HG03342 (cell line): ENCODE data around the gene PTPRD.

Experiments used
- ATAC-seq: cut with Tn5 transposase; IDR thresholded peaks from one replicate; pipeline ENCODE4 v1.9.1; 2021; ENCODE audit warnings: mild to moderate bottlenecking, moderate library complexity; ENCODE audit not compliant: unreplicated experiment

PTPRD gene

GRCh38 chr9:8332871-8333270 is 2279.9 kb downstream of the PTPRD start:
- no peak for ATAC-seq

- no peak for ATAC-seq
Measured at GRCh38 chr9:8332331-8332650, 2280.5 kb downstream of the PTPRD start.

DNA sequence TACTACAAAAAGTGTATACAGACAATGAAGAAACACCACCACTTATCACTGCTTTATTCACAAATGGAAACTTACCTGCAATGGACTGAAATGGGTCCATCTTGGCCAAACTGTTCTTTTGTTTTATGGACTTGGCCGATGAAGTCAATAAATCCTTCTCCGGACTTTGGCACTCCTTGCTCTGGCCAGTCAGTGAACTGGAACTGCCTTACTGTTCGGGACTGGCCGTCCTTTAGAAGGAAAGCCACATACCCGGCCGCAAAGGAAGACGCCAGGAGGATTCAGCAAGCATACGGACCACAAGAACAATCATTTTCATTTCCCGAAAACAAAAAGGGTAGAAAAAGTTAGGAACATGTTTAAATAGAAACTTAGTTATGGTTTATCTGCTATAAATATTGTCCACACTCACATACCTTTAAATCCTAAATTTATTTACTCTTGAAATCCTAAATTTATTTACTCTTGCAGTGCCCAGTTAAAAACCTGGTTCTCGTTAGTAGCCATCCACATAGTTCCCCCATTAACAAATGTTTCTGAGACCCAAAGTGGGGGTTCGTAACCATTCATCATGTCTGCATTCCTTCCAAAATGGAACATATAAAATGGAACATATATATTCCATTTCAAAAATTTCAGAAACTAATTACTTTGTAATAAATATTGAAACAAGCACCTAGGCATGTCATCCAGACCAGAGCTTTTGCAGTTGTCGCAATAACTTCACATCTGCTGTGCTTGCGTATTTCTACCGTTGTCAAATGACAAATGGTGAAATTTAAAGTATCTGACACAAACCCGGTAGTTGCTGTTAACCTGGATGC is 2281.1 kb downstream of the PTPRD start:
- ATAC-seq, result no peak

GRCh38 chr9:8329561-8330283 is 2283.1 kb downstream of the PTPRD start:
- no peak for ATAC-seq

DNA sequence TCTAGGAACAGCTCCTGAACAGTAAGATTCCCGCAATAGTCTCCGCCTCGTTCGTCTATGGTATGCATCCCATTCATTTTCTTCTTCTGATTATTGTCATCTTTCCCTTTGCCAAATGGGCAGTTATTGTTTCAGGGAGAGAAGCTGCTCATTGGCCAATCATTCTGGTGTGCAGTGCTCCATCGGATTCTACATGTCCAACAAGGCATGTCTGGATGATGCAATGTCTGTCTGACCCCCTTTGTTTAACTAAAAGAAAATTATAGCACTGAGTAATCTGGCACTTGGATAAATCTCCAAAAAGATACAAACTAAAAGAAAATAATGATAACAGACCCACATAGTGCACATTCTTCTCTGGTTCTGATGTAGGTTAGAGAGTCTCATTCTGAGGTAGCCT is 2297.6 kb downstream of the PTPRD start:
- ATAC-seq, result no peak

DNA sequence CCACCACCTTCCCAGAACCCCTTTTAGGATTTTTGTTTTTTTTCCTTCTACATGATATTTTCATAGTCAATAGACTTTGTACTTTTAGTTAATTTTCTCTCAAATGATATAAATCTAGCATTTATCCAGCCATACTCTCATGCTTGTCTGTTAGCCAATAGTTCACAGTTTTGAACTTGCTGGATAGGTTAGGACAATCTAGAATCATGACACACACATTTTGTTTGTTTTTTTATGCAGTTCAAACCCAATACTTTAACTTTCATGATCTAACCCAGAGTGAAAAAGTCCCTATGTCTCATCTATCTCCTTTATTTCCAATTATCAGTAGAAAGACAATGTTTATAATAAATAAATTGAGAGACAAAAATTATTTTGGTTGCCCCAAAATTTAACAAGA is 2303.5 kb downstream of the PTPRD start:
- ATAC-seq, result no peak

GRCh38 chr9:8304720-8305119 is 2308.1 kb downstream of the PTPRD start:
- no peak for ATAC-seq

DNA sequence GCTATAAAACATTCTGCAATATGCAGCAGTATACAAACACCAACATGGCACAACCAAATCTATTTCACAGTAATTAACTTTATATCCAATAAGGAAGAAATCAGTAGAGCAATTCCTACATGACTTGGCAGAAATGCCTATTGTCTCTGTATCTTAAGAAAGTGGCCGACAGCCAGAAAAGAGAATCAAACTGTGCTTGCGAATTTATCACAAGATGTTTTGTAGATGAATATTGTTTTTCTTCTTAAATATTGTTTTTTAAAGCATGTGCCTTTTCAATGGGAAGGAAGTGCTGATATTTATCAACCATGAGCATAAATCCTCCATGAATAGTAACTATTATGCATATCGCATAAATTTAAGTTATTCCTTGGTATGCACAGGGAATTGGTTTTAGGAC is 2311.5 kb downstream of the PTPRD start:
- ATAC-seq, result no peak

DNA sequence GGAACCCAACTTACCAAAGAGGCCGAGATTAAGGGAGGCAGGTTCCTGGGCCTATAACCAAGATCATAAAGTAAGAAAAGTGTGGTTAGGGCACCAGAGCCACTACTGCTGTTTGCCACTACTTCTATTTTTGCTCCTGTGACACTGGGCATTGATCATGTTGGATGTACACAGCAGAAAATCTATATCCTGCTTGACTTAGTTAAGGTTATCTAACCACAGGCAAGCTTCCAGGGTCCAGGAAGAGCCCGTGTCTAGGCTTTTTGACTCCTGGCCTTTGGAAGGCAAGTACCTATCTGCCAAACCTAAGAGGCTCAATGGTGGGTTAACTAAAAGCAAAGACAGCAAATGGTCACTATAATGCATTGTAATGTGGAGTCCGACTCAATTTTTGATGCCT is 2315.8 kb downstream of the PTPRD start:
- ATAC-seq, result no peak

GRCh38 chr9:8292657-8293056 is 2320.1 kb downstream of the PTPRD start:
- ATAC-seq, result no peak

- no peak for ATAC-seq
Measured at GRCh38 chr9:8289681-8290080, 2323.1 kb downstream of the PTPRD start.

DNA sequence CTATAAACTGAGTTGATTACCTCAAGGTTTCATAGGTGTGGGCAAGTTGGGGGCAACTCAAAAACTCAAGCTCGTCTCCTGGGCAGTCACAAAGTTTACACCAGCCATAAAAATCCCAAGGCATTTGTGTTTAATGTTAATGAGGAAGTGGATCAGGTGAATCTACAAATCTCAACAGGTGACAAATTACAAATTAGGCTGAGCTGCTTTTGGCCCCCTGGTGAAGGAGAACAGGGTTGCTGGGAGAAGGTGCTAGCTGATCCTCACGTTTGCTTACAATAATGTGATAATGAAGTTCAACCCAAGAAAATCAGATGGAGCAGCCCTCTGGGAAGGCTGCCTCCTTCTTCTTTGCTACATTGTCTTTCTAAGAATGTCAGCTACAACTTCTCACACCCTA is 2324.8 kb downstream of the PTPRD start:
- no peak for ATAC-seq

DNA sequence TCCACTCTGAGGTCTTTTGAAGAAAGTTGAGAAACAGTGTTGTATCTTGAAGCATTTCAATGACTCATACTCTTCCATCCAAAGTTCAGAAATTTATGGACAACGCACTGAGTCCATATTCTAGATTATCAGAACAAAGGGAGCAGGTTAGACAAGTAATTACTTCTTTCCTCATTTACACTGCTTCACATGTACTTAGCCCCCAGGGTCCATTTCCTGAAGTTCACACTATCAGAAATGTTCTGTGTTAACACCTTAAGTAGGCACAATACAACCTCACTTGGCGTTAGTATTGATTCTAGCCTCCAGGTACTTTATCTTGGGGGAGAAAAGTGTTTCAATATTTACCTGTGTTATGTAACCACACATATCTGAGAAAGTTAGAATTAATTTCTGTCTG is 2325.3 kb downstream of the PTPRD start:
- no peak for ATAC-seq

- ATAC-seq, result no peak
Measured at GRCh38 chr9:8284884-8285283, 2327.9 kb downstream of the PTPRD start.

- ATAC-seq, result no peak
Measured at GRCh38 chr9:8282535-8282934, 2330.3 kb downstream of the PTPRD start.

GRCh38 chr9:8280811-8281210 is 2332.0 kb downstream of the PTPRD start:
- no peak for ATAC-seq

- ATAC-seq, result no peak
Measured at GRCh38 chr9:8278048-8278447, 2334.8 kb downstream of the PTPRD start.

DNA sequence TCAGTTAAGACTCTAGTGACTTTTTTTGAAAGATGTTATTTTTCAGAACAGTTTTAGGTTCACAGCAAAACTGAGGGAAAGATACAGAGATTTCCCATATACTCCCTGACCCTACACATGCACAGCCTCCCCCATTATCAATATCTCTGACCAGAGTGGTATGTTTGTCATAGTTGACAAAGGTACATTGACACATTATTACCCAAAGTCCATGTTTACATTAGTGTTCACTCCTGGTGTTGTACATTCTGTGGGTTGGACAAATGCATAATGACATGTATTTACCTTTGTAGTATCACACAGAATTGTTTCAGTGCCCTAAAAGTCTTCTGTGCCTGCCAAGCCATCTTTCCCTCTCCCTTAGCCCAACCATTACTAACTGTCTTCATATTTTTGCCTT is 2342.6 kb downstream of the PTPRD start:
- ATAC-seq, result no peak

- no peak for ATAC-seq
Measured at GRCh38 chr9:8268881-8269280, 2343.9 kb downstream of the PTPRD start.

GRCh38 chr9:8268216-8268878 is 2344.5 kb downstream of the PTPRD start:
- no peak for ATAC-seq

GRCh38 chr9:8267636-8268035 is 2345.2 kb downstream of the PTPRD start:
- ATAC-seq, result no peak

- no peak for ATAC-seq
Measured at GRCh38 chr9:8266861-8267260, 2345.9 kb downstream of the PTPRD start.
